Bronchial epithelial cell (primary cell): ENCODE measurements around the gene NEDD4L. TPM values are rescaled to one million over a fixed set of nuclear protein-coding genes. Genes with fewer than 3 reads are reported as not detected.
A peak's percentile ranks its signal among the peaks of the same experiment; 100 is the strongest.
"Not testable (repeated sequence)": the region's sequence is repeated elsewhere in the genome, so short reads cannot be mapped to it uniquely, and the experiment has no call there.

ENCODE experiments used
- DNase-seq: peaks from one replicate; pipeline ENCODE4 v3.0.0-alpha.2; 2010; ENCODE audit warnings: low read depth
- FAIRE-seq: peaks from 2 replicates; lab custom pipeline; 2011; peaks lifted over from hg19 to GRCh38; lab: Jason Lieb, UNC
- H3K27me3 ChIP-seq: 2 replicates; pipeline ENCODE4 v1.5.1; 2011; ENCODE audit warnings: low read length; ENCODE audit not compliant: control insufficient read depth, insufficient read depth
- H3K36me3 ChIP-seq: 2 replicates; pipeline ENCODE4 v1.5.1; 2011; ENCODE audit warnings: low read length; ENCODE audit not compliant: control insufficient read depth, insufficient read depth
- H3K4me3 ChIP-seq: 2 replicates; pipeline ENCODE4 v1.5.1; 2011; ENCODE audit warnings: mild to moderate bottlenecking, low read depth, low read length, control low read depth
- CTCF ChIP-seq: IDR thresholded peaks from 2 replicates; pipeline ENCODE4 v1.5.1; 2011; ENCODE audit warnings: mild to moderate bottlenecking, moderate library complexity, low read length, control low read depth, inconsistent platforms; ENCODE audit not compliant: insufficient read depth, severe bottlenecking
- total RNA-seq: library from RNA; depleted of rRNA; stranded (reverse); fragments of >200 nt; gene quantifications from 2 replicates; pipeline ENCODE4 v1.2.1, GENCODE V29; 2014

NEDD4L gene
- 11.3 and 14.2 TPM in 2 replicates for total RNA-seq

DNA sequence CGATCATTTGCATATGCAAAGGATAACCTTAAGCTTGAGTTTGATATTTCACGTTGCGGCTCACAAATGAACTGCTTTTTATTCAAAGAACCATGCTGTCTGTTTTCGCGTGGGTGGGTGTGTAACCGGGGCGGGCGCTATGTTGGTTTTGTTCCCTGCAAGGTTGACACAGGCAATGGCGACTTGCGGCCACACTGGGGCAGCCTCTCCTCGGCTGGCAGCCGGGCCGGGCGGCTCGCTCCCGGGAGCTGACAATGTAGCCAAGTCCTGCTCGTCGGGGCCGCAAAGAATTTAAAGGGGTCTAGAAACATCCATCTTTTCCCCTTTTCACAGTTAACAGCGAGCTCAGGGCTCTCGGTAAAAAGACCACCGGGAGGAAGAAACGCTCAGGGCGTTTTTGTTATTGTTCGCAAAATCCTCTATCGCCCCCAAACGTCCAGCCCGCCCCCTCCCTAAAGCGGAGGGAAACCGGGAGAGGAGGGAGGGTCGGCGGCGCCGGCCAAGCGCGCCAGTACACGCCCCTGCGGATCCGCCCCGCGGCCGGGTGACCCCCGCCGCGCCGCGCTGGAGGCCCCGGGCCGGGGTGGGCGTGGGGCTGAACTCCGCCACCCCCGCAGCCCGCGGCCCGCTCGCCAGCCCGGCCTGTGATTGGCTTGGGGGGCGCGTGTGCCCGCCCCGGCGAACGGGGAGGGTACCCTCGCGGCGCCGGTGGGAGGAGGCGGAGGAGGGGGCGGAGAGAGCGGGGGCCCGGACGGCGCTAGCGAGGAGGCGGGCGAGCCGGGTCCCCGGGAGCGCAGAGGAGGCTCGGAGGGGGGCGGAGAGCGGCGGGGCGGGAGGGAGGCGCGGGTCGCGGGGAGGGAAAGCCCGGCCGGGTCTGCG, at the start of gene NEDD4L:
Gene NEDD4L, plus strand, starts transcription at position 736 of the 879 bp plus-strand sequence. CDS start 435 bp downstream, outside the sequence.
- Histone ChIP-seq H3K4me3 (peak within 1 kb of the TSS; percentile 81), H3K27me3 (no peaks in the 10 kb centered on the region), H3K36me3 (no peaks in the 10 kb centered on the region)
- TF ChIP-seq CTCF = peak; percentile 91
- DNase-seq (peak; percentile 77), FAIRE-seq (no peak)

DNA sequence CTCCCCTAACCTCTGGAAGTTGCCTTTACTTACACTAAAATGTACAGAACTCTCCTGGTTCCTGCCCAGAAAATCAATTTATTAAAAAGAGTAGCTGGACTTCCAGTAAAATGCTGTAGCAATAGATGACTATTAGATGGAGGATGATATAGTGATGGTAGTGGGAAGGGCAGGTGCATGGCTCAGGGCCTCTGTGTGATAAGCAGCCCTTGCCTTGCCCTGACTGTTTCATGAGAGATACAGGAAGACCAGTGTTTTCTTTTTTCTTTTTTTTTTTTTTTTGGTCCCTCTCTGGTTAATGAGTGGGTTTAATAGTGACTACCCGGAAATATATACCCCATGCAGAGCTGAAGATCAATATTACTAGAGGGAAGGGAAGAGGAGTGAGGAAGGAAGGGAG, 48.7 kb upstream of the NEDD4L start:
- Histone ChIP-seq H3K36me3 (no peaks in the 10 kb centered on the region), H3K27me3 (no peaks in the 10 kb centered on the region), H3K4me3 (no peak overlapping the region)
- TF ChIP-seq CTCF = no peak
- FAIRE-seq (no peak), DNase-seq (no peak)

DNA sequence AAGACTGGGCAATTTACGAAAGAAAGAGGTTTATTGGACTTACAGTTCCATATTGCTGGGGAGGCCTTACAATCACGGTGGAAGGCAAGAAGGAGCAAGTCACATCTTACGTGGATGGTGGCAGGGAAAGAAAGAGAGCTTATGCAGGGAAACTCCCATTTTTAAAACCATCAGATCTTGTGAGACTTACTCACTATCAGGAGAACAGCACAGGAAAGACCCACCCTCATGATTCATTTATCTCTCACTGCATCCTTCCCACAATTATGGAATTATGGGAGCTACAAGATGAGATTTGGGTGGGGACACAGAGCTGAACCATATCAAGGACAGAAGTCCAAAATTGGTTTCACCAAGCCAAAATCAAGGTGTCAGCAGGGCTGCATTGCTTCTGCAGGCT, 47.1 kb upstream of the NEDD4L start:
- H3K36me3 ChIP-seq, H3K27me3 ChIP-seq, FAIRE-seq, H3K4me3 ChIP-seq: not testable (repeated sequence)
- DNase-seq = peak; percentile 56

DNA sequence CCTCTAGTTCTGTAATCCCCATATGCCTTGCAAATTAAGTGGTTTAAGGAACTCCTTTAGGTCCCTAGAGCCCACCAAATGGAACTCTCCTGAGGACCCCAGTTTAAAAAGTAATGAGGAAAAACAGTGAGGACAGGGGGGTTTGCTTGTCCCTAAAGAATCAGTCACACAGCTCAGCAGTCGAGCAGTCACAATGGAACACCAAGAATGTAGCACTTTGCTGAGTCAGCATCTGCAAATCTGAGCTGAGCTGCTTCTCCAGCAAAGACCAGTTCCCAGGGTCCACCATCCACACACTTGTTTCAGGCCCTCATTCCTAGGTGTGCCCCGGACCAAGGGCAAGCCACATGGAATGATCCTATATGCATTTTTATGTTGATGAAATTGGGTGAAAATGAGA, 46.2 kb upstream of the NEDD4L start:
- Histone ChIP-seq H3K4me3 (no peak overlapping the region), H3K27me3 (no peaks in the 10 kb centered on the region), H3K36me3 (no peaks in the 10 kb centered on the region)
- no peak for TF ChIP-seq CTCF
- FAIRE-seq (no peak), DNase-seq (no peak)

DNA sequence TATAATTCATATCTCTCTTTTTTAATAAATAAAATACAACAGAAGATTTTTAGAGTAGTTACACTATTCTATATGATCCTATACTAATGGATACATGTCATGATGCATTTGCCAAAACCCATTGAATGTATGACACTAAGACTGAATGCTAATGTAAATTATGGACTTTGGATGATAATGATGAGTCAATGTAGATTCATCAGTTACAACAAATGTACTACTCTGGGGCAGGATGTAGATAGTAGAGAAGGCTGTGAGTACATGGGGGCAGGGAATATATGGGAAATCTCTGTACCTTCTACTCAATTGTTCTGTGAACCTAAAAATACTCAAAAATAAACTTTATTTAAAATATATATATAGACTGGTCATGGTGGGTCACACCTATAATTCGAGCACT, 45.6 kb upstream of the NEDD4L start:
- DNase-seq (peak; percentile 84), FAIRE-seq (no peak)
- no peak overlapping the region for H3K4me3 ChIP-seq
- H3K27me3 ChIP-seq = no peaks in the 10 kb centered on the region
- no peaks in the 10 kb centered on the region for H3K36me3 ChIP-seq
- no peak for TF ChIP-seq CTCF

DNA sequence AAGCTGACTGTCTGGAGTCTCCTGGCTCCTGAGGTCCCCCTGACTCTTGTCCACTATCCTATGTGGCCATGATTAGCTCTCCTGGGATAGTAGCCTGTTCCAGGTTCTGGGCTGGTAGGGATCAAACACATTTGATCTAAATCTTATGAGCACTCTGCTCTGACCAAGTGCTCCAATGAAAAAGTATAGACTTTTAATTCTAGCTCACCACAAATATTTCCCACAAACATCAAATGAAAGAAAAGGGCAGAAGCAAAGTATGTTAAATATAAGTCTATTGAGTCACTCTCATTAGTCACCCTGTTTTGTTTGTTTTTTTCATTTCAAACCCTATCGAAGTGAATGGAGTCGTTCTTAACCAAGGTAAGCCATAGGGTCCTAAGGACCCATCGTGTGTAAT, 39.7 kb upstream of the NEDD4L start:
- no peak for FAIRE-seq
- DNase-seq = peak; percentile 90
- Histone ChIP-seq H3K36me3 (no peaks in the 10 kb centered on the region), H3K4me3 (no peak overlapping the region), H3K27me3 (no peaks in the 10 kb centered on the region)
- TF ChIP-seq CTCF = no peak
